Cardiac fibroblast (primary cell): ENCODE data around the gene PGD.

Experiments used
- DNase-seq, 2 donors: peaks; one replicate each; pipeline versions ENCODE4 v3.0.0 to v3.0.0-alpha.2; 2010; ENCODE audit warnings: low read depth in 2 of 2
- H3K4me3 ChIP-seq, 2 donors: replicated peaks in 1 of 2; 1 replicate in 1 of 2; 2 replicates in 1 of 2; pipeline ENCODE4 v1.5.1; 2011; ENCODE audit warnings: low read depth in 2 of 2, low read length in 2 of 2, mild to moderate bottlenecking in 2 of 2, moderate library complexity in 1 of 2
- TF ChIP-seq, protein P1 (sequence below): IDR thresholded peaks from one replicate; pipeline ENCODE4 v1.5.1; 2011; ENCODE audit warnings: low read depth, mild to moderate bottlenecking, low read length, inconsistent platforms

The PGD gene

DNA sequence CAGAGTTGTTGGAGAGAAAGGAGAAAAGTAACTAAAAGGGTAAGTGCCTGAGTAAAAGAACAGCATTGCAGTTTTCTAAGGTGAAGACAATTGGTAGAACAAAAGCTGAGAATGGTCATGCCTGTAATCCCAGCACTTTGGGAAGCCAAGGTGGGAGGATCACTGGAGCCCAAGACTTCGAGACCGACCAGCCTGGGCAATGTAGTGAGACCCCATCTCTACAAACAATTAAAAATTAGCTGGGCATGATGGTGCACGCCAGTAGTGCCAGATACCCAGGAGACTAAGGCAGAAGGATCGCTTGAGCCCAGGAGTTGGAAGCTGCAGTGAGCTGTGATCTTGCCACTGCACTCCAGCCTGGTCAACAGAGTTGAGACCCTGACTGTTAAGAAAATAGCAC is 15.2 kb upstream of the PGD start:
- TF ChIP-seq, protein P1, sequence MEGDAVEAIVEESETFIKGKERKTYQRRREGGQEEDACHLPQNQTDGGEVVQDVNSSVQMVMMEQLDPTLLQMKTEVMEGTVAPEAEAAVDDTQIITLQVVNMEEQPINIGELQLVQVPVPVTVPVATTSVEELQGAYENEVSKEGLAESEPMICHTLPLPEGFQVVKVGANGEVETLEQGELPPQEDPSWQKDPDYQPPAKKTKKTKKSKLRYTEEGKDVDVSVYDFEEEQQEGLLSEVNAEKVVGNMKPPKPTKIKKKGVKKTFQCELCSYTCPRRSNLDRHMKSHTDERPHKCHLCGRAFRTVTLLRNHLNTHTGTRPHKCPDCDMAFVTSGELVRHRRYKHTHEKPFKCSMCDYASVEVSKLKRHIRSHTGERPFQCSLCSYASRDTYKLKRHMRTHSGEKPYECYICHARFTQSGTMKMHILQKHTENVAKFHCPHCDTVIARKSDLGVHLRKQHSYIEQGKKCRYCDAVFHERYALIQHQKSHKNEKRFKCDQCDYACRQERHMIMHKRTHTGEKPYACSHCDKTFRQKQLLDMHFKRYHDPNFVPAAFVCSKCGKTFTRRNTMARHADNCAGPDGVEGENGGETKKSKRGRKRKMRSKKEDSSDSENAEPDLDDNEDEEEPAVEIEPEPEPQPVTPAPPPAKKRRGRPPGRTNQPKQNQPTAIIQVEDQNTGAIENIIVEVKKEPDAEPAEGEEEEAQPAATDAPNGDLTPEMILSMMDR = no peak
- no peak for DNase-seq
- no peak overlapping the region for H3K4me3 ChIP-seq

DNA sequence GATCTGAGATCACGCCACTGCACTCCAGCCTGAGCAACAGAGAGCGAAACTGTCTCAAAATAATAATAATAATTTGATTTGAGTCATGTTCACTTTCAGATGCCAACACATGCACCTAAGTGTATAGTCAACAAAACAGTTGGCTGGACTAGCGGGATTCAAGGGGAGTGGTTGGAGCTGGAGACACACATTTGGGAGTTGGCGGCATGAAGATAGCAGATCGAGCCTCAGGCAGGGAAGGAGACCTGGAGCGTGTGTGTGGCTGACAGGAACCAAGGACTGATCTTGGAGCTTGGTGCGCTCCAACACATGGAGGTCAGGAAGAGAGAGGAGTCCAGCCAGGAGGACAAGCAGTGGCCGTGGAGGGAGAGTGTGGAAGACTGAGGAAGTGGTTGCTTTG is 14.6 kb upstream of the PGD start:
- no peak overlapping the region for H3K4me3 ChIP-seq
- TF ChIP-seq, protein P1 = no peak
- DNase-seq = no peak

DNA sequence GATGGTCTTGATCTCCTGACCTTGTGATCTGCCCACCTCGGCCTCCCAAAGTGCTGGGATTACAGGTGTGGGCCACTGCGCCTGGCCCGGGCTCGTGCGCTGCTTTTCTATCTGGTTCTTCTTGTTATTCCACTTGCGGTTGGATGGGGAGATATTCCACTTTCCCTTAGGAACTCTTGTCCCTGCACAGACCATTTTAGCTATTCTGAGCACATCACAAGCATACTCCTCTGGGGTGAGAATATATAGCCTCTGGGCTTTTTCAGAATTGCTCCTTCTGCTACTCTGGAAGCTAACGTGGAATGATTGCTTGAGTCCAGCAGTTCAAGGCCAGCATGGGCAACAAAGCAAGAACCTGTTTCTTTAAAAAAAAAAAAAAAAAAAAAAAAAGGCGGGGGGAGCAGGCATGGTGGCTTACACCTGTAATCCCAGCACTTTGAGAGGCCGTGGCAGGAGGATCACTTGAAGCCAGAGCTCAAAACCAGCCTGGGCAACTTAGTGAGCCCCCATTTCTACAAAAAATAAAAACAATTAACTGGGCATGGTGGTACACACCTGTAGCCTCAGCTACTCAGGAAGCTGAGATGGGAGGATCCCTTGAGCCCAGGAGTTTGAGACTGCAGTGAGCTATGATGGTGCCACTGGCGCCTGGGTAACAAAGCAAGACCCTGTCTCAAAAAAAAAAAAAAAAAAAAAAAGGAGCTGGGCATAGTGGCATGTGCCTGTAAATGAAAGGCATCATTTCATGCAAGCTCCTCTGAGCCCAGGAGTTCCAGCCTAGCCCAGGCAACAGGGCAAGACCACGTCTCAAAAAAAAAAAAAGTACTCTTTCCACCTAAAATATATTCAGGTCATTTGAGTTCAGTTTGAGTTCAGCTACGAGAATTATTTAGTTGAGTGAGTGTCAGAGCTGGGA is 11.8 kb upstream of the PGD start:
- DNase-seq = no peak

DNA sequence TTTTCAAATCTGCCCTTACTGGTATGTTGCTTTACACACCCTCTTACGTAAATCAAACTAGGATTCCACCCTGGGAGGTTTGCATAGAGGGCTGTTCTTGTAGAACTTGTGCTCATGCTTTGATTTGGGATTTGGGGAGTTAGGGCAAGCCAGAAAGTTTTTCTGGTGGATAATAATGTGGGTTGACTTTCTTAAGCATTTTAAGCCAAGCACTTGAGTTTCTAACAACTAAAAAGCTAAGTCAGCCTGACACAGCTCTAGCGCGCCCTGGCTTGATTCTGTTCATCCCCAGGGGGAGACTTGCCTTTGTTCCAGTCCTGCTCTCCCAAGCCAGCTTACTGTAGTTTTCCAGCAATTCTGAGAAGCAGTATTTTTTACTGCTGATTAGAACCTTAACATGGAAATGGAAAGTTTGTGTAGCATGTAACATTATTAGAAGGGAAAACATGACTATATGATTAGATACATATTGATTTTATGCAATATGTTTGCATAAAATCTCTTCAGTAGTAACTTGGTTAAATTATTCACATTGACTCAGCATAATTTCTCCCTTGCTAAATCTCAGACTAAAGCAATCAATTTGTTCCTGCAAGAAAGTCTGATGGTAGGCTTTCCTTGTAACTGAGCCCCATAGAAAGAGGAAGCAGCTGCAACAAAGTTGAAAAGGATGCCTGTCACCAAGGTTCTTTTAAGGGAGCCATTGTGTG is 11.0 kb upstream of the PGD start:
- no peak overlapping the region for H3K4me3 ChIP-seq
- TF ChIP-seq, protein P1 = no peak
- DNase-seq = peak; percentile 66 to 84

More for the DNA sequence above, 11.8 kb upstream of the PGD start:
- no peak overlapping the region for H3K4me3 ChIP-seq
- TF ChIP-seq, protein P1 = no peak

DNA sequence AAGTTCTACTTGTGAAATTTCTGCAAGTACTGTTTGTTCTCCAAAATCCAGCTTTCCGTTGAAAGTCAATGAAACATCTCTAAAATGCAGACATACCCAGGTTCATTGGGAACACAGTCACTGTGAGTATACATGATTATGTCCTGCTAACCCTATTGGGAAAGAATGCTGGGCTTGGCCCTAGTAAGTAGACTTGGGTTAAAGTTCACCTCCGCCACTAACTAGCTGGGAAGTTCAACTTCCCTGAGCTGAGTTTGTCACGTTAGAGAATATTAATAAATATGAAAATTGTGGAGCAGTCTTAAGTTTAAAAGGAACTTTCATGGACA is 10.5 kb upstream of the PGD start:
- TF ChIP-seq, protein P1 = no peak
- DNase-seq = no peak
- H3K4me3 ChIP-seq = no peak overlapping the region

DNA sequence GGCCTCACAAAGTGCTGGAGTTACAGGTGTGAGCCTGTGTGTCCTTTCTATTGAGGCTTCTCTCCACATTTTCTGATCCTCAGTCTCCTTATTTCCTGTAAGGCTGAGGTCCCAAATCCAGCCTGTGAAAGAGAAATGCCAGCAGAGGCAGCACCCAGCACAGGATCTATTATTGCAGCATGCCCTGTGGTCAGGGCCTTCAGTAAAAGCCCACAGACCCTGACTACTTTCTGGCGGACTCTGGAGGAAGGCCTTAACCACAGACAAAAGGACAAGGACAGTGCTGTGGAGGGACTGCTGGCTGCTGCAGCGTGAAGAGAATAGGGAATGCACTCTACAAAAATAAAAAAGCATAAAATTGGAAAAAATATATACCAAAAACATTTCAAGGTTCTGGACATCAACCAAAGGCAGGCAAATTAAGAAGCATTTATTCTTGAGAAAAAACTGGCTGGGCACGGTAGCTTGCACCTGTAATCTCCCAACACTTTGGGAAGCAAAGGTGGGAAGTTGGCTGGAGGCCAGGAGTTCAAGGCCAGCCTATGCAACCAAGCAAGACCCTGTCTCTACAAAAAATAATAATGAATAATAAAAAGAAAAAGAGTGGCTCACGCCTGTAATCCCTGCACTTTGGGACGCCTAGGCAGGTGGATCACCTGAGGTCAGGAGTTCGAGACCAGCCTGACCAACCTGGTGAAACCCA is 9.4 kb upstream of the PGD start:
- no peak overlapping the region for H3K4me3 ChIP-seq
- no peak for DNase-seq
- TF ChIP-seq, protein P1 = no peak
